ENCODE data around the gene SLC5A1.

GRCh38 chr22:32083000-32083399 is 39.9 kb downstream of the SLC5A1 start:
- TF ChIP-seq CTCF (IDR thresholded peaks at IDR 0.05) (no peak), POLR2A (IDR thresholded peaks at IDR 0.05) (no peak)
